Muscle layer of colon (tissue), 2 donors: ENCODE data around the gene SLC25A29.
"Not testable (repeated sequence)": the region's sequence is repeated elsewhere in the genome, so short reads cannot be mapped to it uniquely, and the experiment has no call there.

Experiments used
- H3K27ac ChIP-seq: one replicate; pipeline ENCODE4 v1.7.0; 2013; ENCODE audit warnings: low read depth, mild to moderate bottlenecking, low read length, moderate library complexity
- H3K27me3 ChIP-seq, 2 donors: one replicate each; pipeline ENCODE4 v1.7.0; 2013; ENCODE audit warnings: low read length in 2 of 2, mild to moderate bottlenecking in 2 of 2; ENCODE audit not compliant: insufficient read depth in 2 of 2, control insufficient read depth in 1 of 2
- H3K36me3 ChIP-seq: one replicate; pipeline ENCODE4 v1.7.0; 2013; ENCODE audit warnings: mild to moderate bottlenecking, low read length; ENCODE audit not compliant: insufficient read depth
- H3K4me1 ChIP-seq: one replicate; pipeline ENCODE4 v1.7.0; 2013; ENCODE audit warnings: mild to moderate bottlenecking, low read length; ENCODE audit not compliant: insufficient read depth
- H3K4me3 ChIP-seq, 2 donors: one replicate each; pipeline ENCODE4 v1.7.0; 2013; ENCODE audit warnings: low read length in 2 of 2, low read depth in 1 of 2, mild to moderate bottlenecking in 1 of 2, moderate library complexity in 1 of 2
- H3K9ac ChIP-seq: one replicate; pipeline ENCODE4 v1.7.0; 2013; ENCODE audit warnings: low read length
- H3K9me3 ChIP-seq: one replicate; pipeline ENCODE4 v1.7.0; 2013; ENCODE audit warnings: mild to moderate bottlenecking, low read length
- donor health status: abdominal sarcoma.
- donor health status: Adenocarcinoma of cecum.

SLC25A29 gene

DNA sequence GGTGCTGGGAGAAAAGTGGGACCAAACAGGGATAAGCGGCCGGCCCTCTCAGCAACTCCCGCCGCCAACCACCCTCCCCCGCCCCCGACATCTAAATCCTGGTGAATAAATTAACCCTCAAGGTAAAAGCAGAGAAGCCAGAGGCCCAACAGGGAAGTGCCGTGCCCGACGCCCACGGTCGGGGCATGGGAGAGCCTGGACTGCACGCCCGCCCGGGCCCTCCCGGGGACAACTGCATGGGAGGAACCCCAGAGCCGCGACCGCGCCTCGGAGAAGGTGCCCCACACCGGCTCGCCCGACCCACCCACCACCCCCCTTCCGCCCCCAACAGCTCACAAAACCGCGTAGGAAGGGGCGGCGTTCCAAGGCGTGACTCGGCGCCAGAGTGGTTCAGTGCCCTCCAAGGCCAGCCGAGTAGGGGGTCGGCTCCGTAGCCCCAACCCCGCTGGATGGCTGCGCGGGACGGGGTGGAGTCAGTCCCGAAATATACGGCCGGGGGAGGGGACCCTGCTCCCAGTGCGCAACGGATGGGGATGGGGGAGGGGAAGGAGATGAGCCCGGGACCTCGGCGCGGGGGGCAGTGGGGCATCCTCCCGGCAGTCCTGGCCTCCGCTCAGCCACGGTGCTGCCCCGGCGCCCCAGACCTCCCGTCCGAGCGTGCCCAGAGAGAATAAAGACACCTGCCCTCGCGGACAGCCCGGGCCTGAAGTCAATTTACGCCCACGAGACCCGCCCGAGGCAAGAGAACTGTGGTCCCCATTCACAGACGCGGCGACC is 732 bp downstream of the SLC25A29 start:
- Histone ChIP-seq H3K27ac (peak overlapping the region; percentile 72), H3K9me3 (no peaks in the 10 kb centered on the region), H3K36me3 (no peaks in the 10 kb centered on the region), H3K27me3 (no peaks in the 10 kb centered on the region), H3K4me1 (peaks cover 12% of the 10 kb centered on the region), H3K9ac (no peak overlapping the region), H3K4me3 (peak overlapping the region; percentile 30 to 67)

- H3K4me3 ChIP-seq: peak overlapping the region; percentile 30 to 67
- H3K27ac ChIP-seq: peak overlapping the region; percentile 72
- peaks cover 12% of the 10 kb centered on the region for H3K4me1 ChIP-seq
- no peaks in the 10 kb centered on the region for H3K27me3 ChIP-seq
- H3K36me3 ChIP-seq: no peaks in the 10 kb centered on the region
- H3K9me3 ChIP-seq: no peaks in the 10 kb centered on the region
- H3K9ac ChIP-seq: no peak overlapping the region
Observed at GRCh38 chr14:100304825-100305323, 1.4 kb downstream of the SLC25A29 start.

DNA sequence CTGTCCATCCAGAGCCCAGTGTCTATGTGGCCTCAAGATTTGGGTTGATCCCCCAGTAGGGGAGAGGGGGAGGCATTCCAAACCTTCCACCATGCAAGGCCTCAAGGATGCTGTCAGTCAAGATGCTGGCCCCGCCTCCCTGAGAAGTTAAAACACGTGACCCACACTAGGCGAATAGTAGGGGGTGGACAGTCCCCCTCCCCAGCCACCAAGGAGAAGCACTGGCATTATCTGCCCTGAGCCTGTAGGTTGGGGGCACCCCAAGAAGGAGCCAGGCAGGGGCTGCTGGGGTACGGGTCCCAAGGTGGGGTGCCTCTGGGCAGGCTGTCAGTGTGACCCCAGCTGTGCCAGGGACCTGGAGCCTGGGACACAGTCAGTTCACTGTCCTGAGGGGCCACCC is 2.3 kb downstream of the SLC25A29 start:
- no peaks in the 10 kb centered on the region for H3K27me3 ChIP-seq
- no peak overlapping the region for H3K4me3 ChIP-seq
- no peak overlapping the region for H3K9ac ChIP-seq
- no peaks in the 10 kb centered on the region for H3K9me3 ChIP-seq
- no peak overlapping the region for H3K27ac ChIP-seq
- H3K4me1 ChIP-seq: peaks cover 12% of the 10 kb centered on the region
- no peaks in the 10 kb centered on the region for H3K36me3 ChIP-seq

GRCh38 chr14:100303179-100303578 is 3.1 kb downstream of the SLC25A29 start:
- no peaks in the 10 kb centered on the region for H3K9me3 ChIP-seq
- H3K4me1 ChIP-seq: peaks cover 20% of the 10 kb centered on the region
- no peaks in the 10 kb centered on the region for H3K36me3 ChIP-seq
- no peak overlapping the region for H3K4me3 ChIP-seq
- H3K27me3 ChIP-seq: no peaks in the 10 kb centered on the region
- H3K27ac ChIP-seq: no peak overlapping the region
- H3K9ac ChIP-seq: no peak overlapping the region

- peaks cover 25% of the 10 kb centered on the region for H3K4me1 ChIP-seq
Observed at GRCh38 chr14:100302616-100303015, 3.6 kb downstream of the SLC25A29 start.

GRCh38 chr14:100299238-100299560 is 7.0 kb downstream of the SLC25A29 start:
- peaks cover 28% of the 10 kb centered on the region for H3K4me1 ChIP-seq
- no peak overlapping the region for H3K9ac ChIP-seq
- no peak overlapping the region for H3K27ac ChIP-seq
- no peaks in the 10 kb centered on the region for H3K27me3 ChIP-seq
- no peak overlapping the region for H3K4me3 ChIP-seq
- no peaks in the 10 kb centered on the region for H3K36me3 ChIP-seq
- H3K9me3 ChIP-seq: no peaks in the 10 kb centered on the region

More at GRCh38 chr14:100302616-100303015, 3.6 kb downstream of the SLC25A29 start:
- Histone ChIP-seq H3K27me3 (no peaks in the 10 kb centered on the region), H3K9ac (no peak overlapping the region), H3K9me3 (no peaks in the 10 kb centered on the region), H3K4me3 (no peak overlapping the region), H3K27ac (no peak overlapping the region), H3K36me3 (no peaks in the 10 kb centered on the region)

DNA sequence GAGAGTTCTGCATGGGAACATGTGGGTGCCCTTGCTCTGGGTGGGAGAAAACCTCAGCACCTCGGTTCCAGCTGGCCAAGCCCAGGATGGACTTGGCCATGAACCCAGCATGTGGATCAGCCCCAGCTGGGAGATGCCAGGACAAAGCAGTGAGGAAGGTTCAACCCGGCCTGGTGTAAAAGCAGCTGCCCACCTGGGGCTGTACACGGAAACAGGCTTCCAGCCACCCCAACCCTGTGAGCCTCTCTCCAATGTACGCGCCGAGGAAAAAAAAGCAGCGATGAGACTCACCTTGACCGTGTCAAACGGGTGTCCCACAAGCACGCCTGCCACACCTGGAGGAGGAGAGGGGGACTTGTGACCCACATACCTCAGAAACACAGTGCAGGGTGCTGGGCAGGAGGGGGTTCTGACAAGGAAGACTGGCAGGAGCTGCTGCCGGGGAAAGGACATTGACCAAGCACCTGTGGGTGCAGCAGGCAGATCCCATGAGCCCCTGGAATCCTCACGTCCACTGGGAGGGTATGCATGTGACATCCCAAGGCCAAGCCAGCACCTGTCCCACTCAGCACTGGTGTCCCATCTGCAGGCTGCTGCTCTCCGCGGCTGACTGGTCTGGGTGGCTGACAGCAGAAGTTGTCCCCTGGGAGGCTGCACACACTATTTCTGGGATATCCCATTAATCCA is 7.5 kb downstream of the SLC25A29 start:
- Histone ChIP-seq H3K4me1 (peaks cover 28% of the 10 kb centered on the region), H3K4me3 (no peak overlapping the region), H3K27me3 (no peaks in the 10 kb centered on the region), H3K27ac (no peak overlapping the region), H3K9me3 (no peaks in the 10 kb centered on the region), H3K36me3 (no peaks in the 10 kb centered on the region), H3K9ac (no peak overlapping the region)

DNA sequence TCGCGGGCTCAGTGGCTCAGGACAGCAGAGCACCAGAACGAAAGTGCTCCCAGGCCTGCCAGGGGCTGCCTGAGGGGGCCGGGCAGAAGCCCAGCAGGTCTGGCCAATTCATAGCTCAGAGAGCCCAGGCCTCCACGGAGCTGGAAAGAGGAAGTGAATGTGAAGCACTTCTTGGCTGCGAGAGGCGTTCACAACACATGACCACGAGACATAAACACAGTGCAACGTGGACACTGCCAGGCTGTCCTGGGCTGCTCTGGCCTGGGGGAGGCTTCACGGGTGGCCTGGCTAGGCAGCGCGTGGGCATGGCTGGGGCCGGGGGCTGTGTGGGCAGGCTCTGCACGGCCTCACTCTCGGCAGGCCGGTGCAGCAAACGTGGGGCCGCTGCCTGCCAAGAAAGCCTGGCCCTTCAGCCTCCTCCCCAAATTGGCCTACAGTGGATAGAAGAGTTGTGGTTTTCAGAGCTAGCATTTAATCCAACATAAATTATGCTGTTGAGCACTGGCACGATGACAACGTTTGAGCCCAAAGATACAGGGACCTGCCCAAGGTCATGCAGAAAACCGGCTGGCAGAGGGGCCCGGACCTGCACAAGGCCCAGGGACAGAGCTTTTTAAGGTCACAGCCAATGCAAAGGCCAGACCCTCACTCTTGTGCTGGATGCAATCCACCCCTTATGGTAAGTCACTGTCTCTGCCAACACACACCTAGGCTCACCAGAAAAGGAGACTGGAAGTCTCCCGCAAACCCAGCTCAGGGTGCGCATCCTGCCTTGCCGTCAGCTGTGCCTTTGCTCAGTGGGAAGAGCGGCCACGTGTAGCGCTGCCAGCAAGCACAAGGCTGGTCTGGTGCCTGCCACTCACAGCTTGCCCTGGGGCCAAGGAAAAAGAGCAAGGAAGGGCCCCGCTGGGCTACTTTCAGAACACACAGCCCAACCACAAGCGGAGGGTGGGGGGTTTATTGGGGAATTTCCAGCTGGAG is 8.6 kb downstream of the SLC25A29 start:
- H3K4me1 ChIP-seq: peaks cover 28% of the 10 kb centered on the region
- H3K9me3 ChIP-seq: no peaks in the 10 kb centered on the region
- H3K4me3 ChIP-seq: peak overlapping the region in 1 of 2 donors; percentile 60
- H3K27me3 ChIP-seq: no peaks in the 10 kb centered on the region
- peak overlapping the region; percentile 20 for H3K27ac ChIP-seq
- peak overlapping the region; percentile 50 for H3K9ac ChIP-seq
- H3K36me3 ChIP-seq: no peaks in the 10 kb centered on the region

DNA sequence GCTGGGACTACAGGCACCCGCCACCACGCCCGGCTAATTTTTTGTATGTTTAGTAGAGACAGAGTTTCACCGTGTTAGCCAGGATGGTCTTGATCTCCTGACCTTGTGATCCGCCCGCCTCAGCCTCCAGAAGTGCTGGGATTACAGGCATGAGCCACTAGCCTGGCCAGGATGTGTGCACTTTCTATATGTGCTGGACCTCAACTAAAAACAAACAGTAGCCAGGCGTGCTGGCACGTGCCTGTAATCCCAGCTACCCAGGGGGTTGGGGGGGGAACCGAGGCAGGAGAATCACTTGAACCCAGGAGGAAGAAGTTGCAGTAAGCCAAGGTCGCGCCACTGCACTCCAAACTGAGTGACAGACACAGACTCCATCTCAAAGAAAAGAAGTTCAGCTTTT is 9.5 kb downstream of the SLC25A29 start:
- Histone ChIP-seq H3K27ac (peak overlapping the region; percentile 20), H3K4me1 (peaks cover 28% of the 10 kb centered on the region), H3K4me3 (peak overlapping the region in 1 of 2 donors; percentile 60), H3K9ac (peak overlapping the region; percentile 50)
- not testable (repeated sequence) for H3K9me3 ChIP-seq, H3K36me3 ChIP-seq, H3K27me3 ChIP-seq

- H3K36me3 ChIP-seq: peaks cover 8% of the 10 kb centered on the region
- H3K4me1 ChIP-seq: peaks cover 28% of the 10 kb centered on the region
- no peak overlapping the region for H3K27ac ChIP-seq
Observed at GRCh38 chr14:100296106-100296651, 10.1 kb downstream of the SLC25A29 start.

More at GRCh38 chr14:100296106-100296651, 10.1 kb downstream of the SLC25A29 start:
- no peaks in the 10 kb centered on the region for H3K27me3 ChIP-seq
- H3K9me3 ChIP-seq: no peaks in the 10 kb centered on the region
- H3K4me3 ChIP-seq: no peak overlapping the region
- H3K9ac ChIP-seq: no peak overlapping the region
